ENCODE measurements around the gene LAMB1.
A peak's percentile ranks its signal among the peaks of the same experiment; 100 is the strongest.
"Not testable (repeated sequence)": the region's sequence is repeated elsewhere in the genome, so short reads cannot be mapped to it uniquely, and the experiment has no call there.

LAMB1 gene

GRCh38 chr7:107913851-107914250 lies 89.1 kb downstream of the LAMB1 start:
- no peak for DNase-seq

- DNase-seq: no peak
Observed at GRCh38 chr7:107911981-107912380, 91.0 kb downstream of the LAMB1 start.

- DNase-seq: no peak
Observed at GRCh38 chr7:107909445-107909844, 93.5 kb downstream of the LAMB1 start.

GRCh38 chr7:107907790-107908189 lies 95.2 kb downstream of the LAMB1 start:
- no peak for DNase-seq

- no peak for DNase-seq
Observed at GRCh38 chr7:107902381-107902780, 100.6 kb downstream of the LAMB1 start.

- DNase-seq: no peak
Observed at GRCh38 chr7:107900496-107901015, 102.4 kb downstream of the LAMB1 start.

GRCh38 chr7:107898997-107899594 lies 103.9 kb downstream of the LAMB1 start:
- DNase-seq: no peak

- DNase-seq: not testable (repeated sequence)
Observed at GRCh38 chr7:107892367-107892741, 110.6 kb downstream of the LAMB1 start.

- DNase-seq: peak; percentile 12 to 39
Observed at GRCh38 chr7:107891636-107892366, 111.2 kb downstream of the LAMB1 start.

- DNase-seq: peak; percentile 93 to 94
Observed at GRCh38 chr7:107890962-107891635, 111.9 kb downstream of the LAMB1 start, which contains the start of gene DLD. Gene DLD (plus strand): TSS chr7:107891183. CDS start chr7:107891251, 68 bp downstream.

- no peak for DNase-seq
Observed at GRCh38 chr7:107890493-107890961, 112.4 kb downstream of the LAMB1 start.

- DNase-seq: no peak
Observed at GRCh38 chr7:107889992-107890391, 113.0 kb downstream of the LAMB1 start.

GRCh38 chr7:107887827-107888226 lies 115.1 kb downstream of the LAMB1 start:
- DNase-seq: not testable (repeated sequence)

GRCh38 chr7:107884066-107884818 lies 118.7 kb downstream of the LAMB1 start:
- no peak for DNase-seq

GRCh38 chr7:107882766-107883165 lies 120.2 kb downstream of the LAMB1 start:
- no peak for DNase-seq

- peak; percentile 25 to 40 for DNase-seq
Observed at GRCh38 chr7:107879400-107880035, 123.4 kb downstream of the LAMB1 start.

GRCh38 chr7:107878636-107879035 lies 124.3 kb downstream of the LAMB1 start:
- no peak for DNase-seq

- DNase-seq: no peak
Observed at GRCh38 chr7:107877731-107878382, 125.1 kb downstream of the LAMB1 start.

- no peak for DNase-seq
Observed at GRCh38 chr7:107876916-107877315, 126.0 kb downstream of the LAMB1 start.

- peak; percentile 23 to 43 for DNase-seq
Observed at GRCh38 chr7:107874605-107875446, 128.1 kb downstream of the LAMB1 start.

GRCh38 chr7:107874111-107874510 lies 128.8 kb downstream of the LAMB1 start:
- no peak for DNase-seq
